CD14-positive monocyte (primary cell): ENCODE measurements around the gene GAS7. TPM values are rescaled to one million over a fixed set of nuclear protein-coding genes. Genes with fewer than 3 reads are reported as not detected.

Source experiments
- DNase-seq, 3 donors: peaks; one replicate each; pipeline ENCODE4 v3.0.0-alpha.2; 2011 to 2022
- H2AFZ ChIP-seq: 2 replicates; pipeline ENCODE4 v1.6.0; 2012; ENCODE audit warnings: mild to moderate bottlenecking, low read depth, low read length, inconsistent platforms; ENCODE audit not compliant: insufficient read depth, poor library complexity, severe bottlenecking
- H3K27ac ChIP-seq, 2 donors: 1 replicate in 1 of 2; 2 replicates in 1 of 2; pipeline ENCODE4 v1.5.1; 2012 to 2013; ENCODE audit warnings: low read length in 2 of 2, control low read depth in 1 of 2, inconsistent platforms in 1 of 2, low read depth in 1 of 2, mild to moderate bottlenecking in 1 of 2
- H3K27me3 ChIP-seq, 2 donors: one replicate each; pipeline versions ENCODE4 v1.6.0 to v1.6.1; 2011 to 2013; ENCODE audit warnings: low read length in 2 of 2; ENCODE audit not compliant: control insufficient read depth in 2 of 2, insufficient read depth in 2 of 2
- H3K36me3 ChIP-seq, 2 donors: replicated peaks in 1 of 2; 1 replicate in 1 of 2; 2 replicates in 1 of 2; pipeline versions ENCODE4 v1.5.1 to v1.6.1; 2012 to 2013; ENCODE audit warnings: low read length in 2 of 2, control low read depth in 1 of 2, inconsistent platforms in 1 of 2, mild to moderate bottlenecking in 1 of 2; ENCODE audit not compliant: insufficient read depth in 2 of 2, control insufficient read depth in 1 of 2
- H3K4me1 ChIP-seq, 2 donors: 1 replicate in 1 of 2; 2 replicates in 1 of 2; pipeline versions ENCODE4 v1.5.1 to v1.6.1; 2012 to 2013; ENCODE audit warnings: low read length in 2 of 2, control low read depth in 1 of 2, inconsistent platforms in 1 of 2, mild to moderate bottlenecking in 1 of 2, moderate library complexity in 1 of 2; ENCODE audit not compliant: insufficient read depth in 2 of 2, control insufficient read depth in 1 of 2
- H3K4me2 ChIP-seq: replicated peaks from 2 replicates; pipeline ENCODE3; 2012; ENCODE audit warnings: low read length, moderate library complexity, mild to moderate bottlenecking; ENCODE audit not compliant: poor library complexity, severe bottlenecking; ENCODE audit errors: extremely low read depth
- H3K4me3 ChIP-seq, 3 experiments: fragments of 200-600 bp in 1 of 3; sonication (generic) in 1 of 3; replicated peaks in 1 of 3; 1 replicate in 2 of 3; 2 replicates in 1 of 3; pipeline ENCODE4 v1.5.1; 2011 to 2013; ENCODE audit warnings: low read length in 3 of 3, mild to moderate bottlenecking in 3 of 3, control low read depth in 2 of 3, low read depth in 2 of 3, inconsistent platforms in 1 of 3, moderate library complexity in 1 of 3
- H3K79me2 ChIP-seq: 2 replicates; pipeline ENCODE4 v1.6.0; 2012; ENCODE audit warnings: mild to moderate bottlenecking, control low read depth, inconsistent platforms, low read length, moderate library complexity; ENCODE audit not compliant: insufficient read depth
- H3K9ac ChIP-seq: 2 replicates; pipeline ENCODE4 v1.6.0; 2017; ENCODE audit warnings: low read length, mild to moderate bottlenecking; ENCODE audit not compliant: insufficient read depth, poor library complexity, severe bottlenecking
- H3K9me3 ChIP-seq, 2 donors: replicated peaks in 1 of 2; 1 replicate in 1 of 2; 2 replicates in 1 of 2; pipeline versions ENCODE4 v1.5.1 to v1.6.1; 2012 to 2013; ENCODE audit warnings: low read length in 2 of 2, control low read depth in 1 of 2; ENCODE audit not compliant: control insufficient read depth in 1 of 2, insufficient read depth in 1 of 2
- H4K20me1 ChIP-seq: 2 replicates; pipeline ENCODE4 v1.6.0; 2012; ENCODE audit warnings: mild to moderate bottlenecking, low read length, control low read depth, moderate library complexity; ENCODE audit not compliant: insufficient read depth
- H3K27ac Mint-ChIP-seq, 7 donors: one replicate each; pipeline ENCODE4 v1.8.0; 2020; ENCODE audit warnings: mild to moderate bottlenecking in 7 of 7, mixed read lengths in 7 of 7, moderate library complexity in 6 of 7, inconsistent platforms in 2 of 7
- H3K27me3 Mint-ChIP-seq, 3 donors: one replicate each; pipeline ENCODE4 v1.8.0; 2021 to 2022; ENCODE audit warnings: low read depth in 3 of 3, mild to moderate bottlenecking in 3 of 3, mixed read lengths in 3 of 3, moderate library complexity in 3 of 3, inconsistent platforms in 1 of 3
- H3K36me3 Mint-ChIP-seq, 2 donors: one replicate each; pipeline ENCODE4 v1.8.0; 2020; ENCODE audit warnings: mixed read lengths in 2 of 2, inconsistent platforms in 1 of 2, mild to moderate bottlenecking in 1 of 2
- H3K4me1 Mint-ChIP-seq: one replicate; pipeline ENCODE4 v1.8.0; 2020; ENCODE audit warnings: mild to moderate bottlenecking, mixed read lengths
- H3K4me3 Mint-ChIP-seq, 2 donors: one replicate each; pipeline ENCODE4 v1.8.0; 2020; ENCODE audit warnings: mild to moderate bottlenecking in 2 of 2, mixed read lengths in 2 of 2, moderate library complexity in 1 of 2
- H3K9me3 Mint-ChIP-seq, 7 donors: one replicate each; pipeline ENCODE4 v1.8.0; 2020 to 2022; ENCODE audit warnings: mixed read lengths in 7 of 7, mild to moderate bottlenecking in 6 of 7, moderate library complexity in 6 of 7, inconsistent platforms in 2 of 7
- WGBS: methylation state at CpG from one replicate; pipeline ENCODE4 v1.1.5; 2013; ENCODE audit warnings: missing lambda C conversion rate; ENCODE audit not compliant: insufficient coverage; 5-methylcytosine and 5-hydroxymethylcytosine counted together
- intact Hi-C, 2 donors: fragments of 100-400 bp; cut with micrococcal nuclease; formaldehyde crosslinking; loops; one replicate each; pipeline versions ENCODE4 v1.15.0 to v1.15.1; 2023
- polyA plus RNA-seq, 3 donors: library from polyadenylated mRNA; depleted of rRNA in 1 of 3; unstranded in 2 of 3; stranded (reverse) in 1 of 3; fragments of 300-500 nt in 2 of 3; fragments of >200 nt in 1 of 3; fragmentation: Illumina TruSeq in 2 of 3; gene quantifications; 1 replicate in 2 of 3; 2 replicates in 1 of 3; pipeline ENCODE4 v1.2.3, GENCODE V29; 2012 to 2021
- TF ChIP-seq, protein P1 (sequence below): fragments of 200-600 bp; IDR thresholded peaks from one replicate; pipeline ENCODE4 v1.8.0; 2022; ENCODE audit warnings: antibody characterized with exemption, mild to moderate bottlenecking

The GAS7 gene
- polyA plus RNA-seq, 3 donors, result 53.1 to 91.9 (median 66.6) TPM

GRCh38 chr17:10094797-10095196, 103.6 kb downstream of the GAS7 start:
- peaks cover 11 to 20% of the 10 kb centered on the region in 2 donors for H3K36me3 Mint-ChIP-seq
- 93% methylated on average over 6 of the region's 8 CpGs for WGBS
- H3K27ac ChIP-seq, result no peak overlapping the region

DNA sequence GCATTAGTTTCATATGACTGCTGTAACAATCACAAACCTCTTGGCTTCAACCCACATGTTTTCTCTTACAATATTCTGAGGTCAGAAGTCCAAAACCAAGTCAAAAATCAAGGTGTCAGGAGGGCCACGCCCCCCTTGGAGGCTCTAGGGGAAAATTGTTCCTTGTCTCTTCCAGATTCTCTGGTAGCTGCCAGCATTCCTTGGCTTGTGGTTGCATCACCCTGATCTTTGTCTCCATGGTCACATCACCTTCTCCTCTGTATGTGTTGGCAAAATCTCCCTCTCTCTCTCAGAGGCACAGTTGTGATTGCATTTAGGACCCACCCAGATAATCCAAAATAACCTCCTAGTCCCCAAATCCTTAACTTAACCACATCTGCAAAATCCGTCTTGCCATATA, 105.8 kb downstream of the GAS7 start:
- no peak overlapping the region for H3K4me3 Mint-ChIP-seq
- peaks cover 33% of the 10 kb centered on the region for H3K79me2 ChIP-seq
- WGBS, result no CpG with 5 or more reads among the region's 2 CpGs
- H3K27me3 Mint-ChIP-seq, result peaks cover 0 to 3% (median 0%) of the 10 kb centered on the region in 3 donors
- H2AFZ ChIP-seq, result no peak overlapping the region
- H3K9me3 Mint-ChIP-seq, result peaks cover 3 to 6% (median 4%) of the 10 kb centered on the region in 7 donors
- no peaks in the 10 kb centered on the region for H3K27me3 ChIP-seq
- no peak overlapping the region for H3K4me2 ChIP-seq
- H3K9ac ChIP-seq, result no peak overlapping the region
- H4K20me1 ChIP-seq, result peaks cover 82% of the 10 kb centered on the region
- no peak overlapping the region for H3K4me3 ChIP-seq
- intact Hi-C loops, result no loop called here
- TF ChIP-seq, protein P1, sequence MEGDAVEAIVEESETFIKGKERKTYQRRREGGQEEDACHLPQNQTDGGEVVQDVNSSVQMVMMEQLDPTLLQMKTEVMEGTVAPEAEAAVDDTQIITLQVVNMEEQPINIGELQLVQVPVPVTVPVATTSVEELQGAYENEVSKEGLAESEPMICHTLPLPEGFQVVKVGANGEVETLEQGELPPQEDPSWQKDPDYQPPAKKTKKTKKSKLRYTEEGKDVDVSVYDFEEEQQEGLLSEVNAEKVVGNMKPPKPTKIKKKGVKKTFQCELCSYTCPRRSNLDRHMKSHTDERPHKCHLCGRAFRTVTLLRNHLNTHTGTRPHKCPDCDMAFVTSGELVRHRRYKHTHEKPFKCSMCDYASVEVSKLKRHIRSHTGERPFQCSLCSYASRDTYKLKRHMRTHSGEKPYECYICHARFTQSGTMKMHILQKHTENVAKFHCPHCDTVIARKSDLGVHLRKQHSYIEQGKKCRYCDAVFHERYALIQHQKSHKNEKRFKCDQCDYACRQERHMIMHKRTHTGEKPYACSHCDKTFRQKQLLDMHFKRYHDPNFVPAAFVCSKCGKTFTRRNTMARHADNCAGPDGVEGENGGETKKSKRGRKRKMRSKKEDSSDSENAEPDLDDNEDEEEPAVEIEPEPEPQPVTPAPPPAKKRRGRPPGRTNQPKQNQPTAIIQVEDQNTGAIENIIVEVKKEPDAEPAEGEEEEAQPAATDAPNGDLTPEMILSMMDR, result no peak
- H3K27ac Mint-ChIP-seq, result no peak overlapping the region
- peaks cover 17 to 20% of the 10 kb centered on the region in 2 donors for H3K36me3 Mint-ChIP-seq
- peaks cover 7% of the 10 kb centered on the region in 2 donors for H3K4me1 ChIP-seq
- no peaks in the 10 kb centered on the region for H3K9me3 ChIP-seq
- H3K36me3 ChIP-seq, result no peaks in the 10 kb centered on the region
- DNase-seq, result no peak
- H3K4me1 Mint-ChIP-seq, result peaks cover 39% of the 10 kb centered on the region
- H3K27ac ChIP-seq, result no peak overlapping the region

More at GRCh38 chr17:10094797-10095196, 103.6 kb downstream of the GAS7 start:
- Histone ChIP-seq H3K9ac (no peak overlapping the region), H3K9me3 (no peaks in the 10 kb centered on the region), H3K79me2 (peaks cover 37% of the 10 kb centered on the region), H3K4me1 (peaks cover 16 to 17% of the 10 kb centered on the region in 2 donors), H3K4me2 (no peak overlapping the region), H2AFZ (no peak overlapping the region), H3K27me3 (no peaks in the 10 kb centered on the region), H3K36me3 (no peaks in the 10 kb centered on the region), H4K20me1 (peaks cover 90% of the 10 kb centered on the region), H3K4me3 (no peak overlapping the region)
- no peak overlapping the region for H3K4me3 Mint-ChIP-seq
- TF ChIP-seq, protein P1, result no peak
- no peak for DNase-seq
- H3K27ac Mint-ChIP-seq, result peak overlapping the region in 1 of 7 donors; percentile 63
- peaks cover 39% of the 10 kb centered on the region for H3K4me1 Mint-ChIP-seq
- H3K9me3 Mint-ChIP-seq, result peaks cover 3 to 6% (median 5%) of the 10 kb centered on the region in 7 donors
- peaks cover 0 to 6% (median 2%) of the 10 kb centered on the region in 3 donors for H3K27me3 Mint-ChIP-seq
- intact Hi-C loops, result no loop called here
